ENCODE results near the gene R3HDM4. TPM values are rescaled to one million over a fixed set of nuclear protein-coding genes. Genes with fewer than 3 reads are reported as not detected.

The R3HDM4 gene
- total RNA-seq, 1 donor from 2014 or later: 46.0 TPM

DNA sequence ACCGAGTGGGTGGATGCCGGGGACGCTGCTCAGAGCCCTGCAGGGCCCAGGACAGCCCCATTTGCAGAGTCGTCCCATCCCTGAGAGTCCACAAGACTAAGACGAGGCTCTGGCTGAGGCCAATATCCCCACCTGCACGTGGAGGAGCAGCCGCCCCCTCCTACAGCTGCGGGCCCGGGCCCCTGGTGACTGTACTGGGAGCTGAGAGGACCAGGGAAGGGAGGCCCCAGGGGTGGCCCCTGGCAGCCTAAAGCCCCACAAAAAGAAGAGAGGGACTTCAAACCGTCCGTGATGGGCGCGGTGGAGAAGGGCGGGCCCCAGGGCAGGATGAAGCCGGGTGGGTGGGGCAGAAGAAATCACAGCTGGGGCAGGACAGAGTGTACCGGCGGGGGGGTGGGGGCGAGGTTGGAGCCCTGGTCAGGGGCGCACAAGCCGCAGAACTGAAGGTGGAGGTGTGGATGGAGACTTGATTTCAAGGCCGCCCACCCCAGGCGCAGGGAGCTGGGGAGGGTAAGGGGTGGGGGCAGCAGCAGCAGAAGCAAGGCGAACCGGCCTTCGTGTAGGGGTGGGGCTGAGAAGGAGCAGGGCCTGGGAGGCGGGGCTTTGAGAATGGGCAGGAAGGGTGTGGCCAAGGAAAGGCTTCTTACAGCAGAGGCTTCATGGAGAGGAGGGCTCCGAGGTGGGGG lies 40.6 kb downstream of the R3HDM4 start:
- Histone ChIP-seq H3K27ac (peak overlapping the region; percentile 88), H3K36me3 (peaks cover 45% of the 10 kb centered on the region), H3K27me3 (ENCODE audit: low read depth) (no peaks in the 10 kb centered on the region), H3K4me3 (peak overlapping the region; percentile 37), H3K9me3 (no peaks in the 10 kb centered on the region), H3K4me1 (peaks cover 25% of the 10 kb centered on the region)
- peak; percentile 88 for DNase-seq
- no peak for TF ChIP-seq CTCF (IDR thresholded peaks at IDR 0.05)
- ATAC-seq: peak; percentile 78 to 81
- intact Hi-C loops (cut with DNase I): no loop called here

- DNase-seq (no peak), ATAC-seq (peak in 1 of 2 donors; percentile 5)
- Histone ChIP-seq H3K9me3 (no peaks in the 10 kb centered on the region), H3K4me3 (peak overlapping the region; percentile 37), H3K4me1 (peaks cover 25% of the 10 kb centered on the region), H3K27me3 (ENCODE audit: low read depth) (no peaks in the 10 kb centered on the region), H3K27ac (peak overlapping the region; percentile 88), H3K36me3 (peaks cover 40% of the 10 kb centered on the region)
- no peak for TF ChIP-seq CTCF (IDR thresholded peaks at IDR 0.05)
- intact Hi-C loops (cut with DNase I): no loop called here
Observed at GRCh38 chr19:871446-872265, 41.4 kb downstream of the R3HDM4 start.

- Histone ChIP-seq H3K27me3 (ENCODE audit: low read depth) (no peaks in the 10 kb centered on the region), H3K4me1 (peaks cover 25% of the 10 kb centered on the region), H3K4me3 (no peak overlapping the region), H3K36me3 (peaks cover 33% of the 10 kb centered on the region), H3K27ac (peak overlapping the region; percentile 39), H3K9me3 (no peaks in the 10 kb centered on the region)
- intact Hi-C loops (cut with DNase I): no loop called here
- ATAC-seq (peak in 1 of 2 donors; percentile 0), DNase-seq (no peak)
- no peak for TF ChIP-seq CTCF (IDR thresholded peaks at IDR 0.05)
Observed at GRCh38 chr19:870963-871401, 42.0 kb downstream of the R3HDM4 start.

DNA sequence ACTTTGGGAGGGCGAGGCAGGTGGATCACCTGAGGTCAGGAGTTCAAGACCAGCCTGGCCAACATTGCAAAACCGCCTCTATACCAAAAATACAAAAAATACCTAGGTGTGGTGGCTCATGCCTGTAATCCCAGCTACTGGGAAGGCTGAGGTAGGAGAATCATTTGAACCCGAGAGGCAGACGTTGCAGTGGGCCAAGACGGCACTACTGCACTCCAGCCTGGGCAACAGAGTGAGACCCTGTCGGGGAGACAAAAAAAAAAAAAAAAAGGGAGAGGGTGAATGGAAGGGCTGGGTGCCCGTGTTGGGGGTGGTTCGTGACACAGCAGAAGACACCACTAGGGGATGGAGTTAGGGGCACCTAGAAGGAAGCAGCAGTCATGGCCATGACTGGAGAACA lies 42.7 kb downstream of the R3HDM4 start:
- peaks cover 28% of the 10 kb centered on the region for H3K36me3 ChIP-seq
- no peaks in the 10 kb centered on the region for H3K9me3 ChIP-seq
- DNase-seq (no peak), ATAC-seq (no peak)
- peak overlapping the region; percentile 62 for H3K27ac ChIP-seq
- TF ChIP-seq CTCF (IDR thresholded peaks at IDR 0.05): no peak
- H3K27me3 ChIP-seq (ENCODE audit: low read depth): no peaks in the 10 kb centered on the region
- intact Hi-C loops (cut with DNase I): no loop called here
- H3K4me3 ChIP-seq: no peak overlapping the region
- peaks cover 25% of the 10 kb centered on the region for H3K4me1 ChIP-seq

DNA sequence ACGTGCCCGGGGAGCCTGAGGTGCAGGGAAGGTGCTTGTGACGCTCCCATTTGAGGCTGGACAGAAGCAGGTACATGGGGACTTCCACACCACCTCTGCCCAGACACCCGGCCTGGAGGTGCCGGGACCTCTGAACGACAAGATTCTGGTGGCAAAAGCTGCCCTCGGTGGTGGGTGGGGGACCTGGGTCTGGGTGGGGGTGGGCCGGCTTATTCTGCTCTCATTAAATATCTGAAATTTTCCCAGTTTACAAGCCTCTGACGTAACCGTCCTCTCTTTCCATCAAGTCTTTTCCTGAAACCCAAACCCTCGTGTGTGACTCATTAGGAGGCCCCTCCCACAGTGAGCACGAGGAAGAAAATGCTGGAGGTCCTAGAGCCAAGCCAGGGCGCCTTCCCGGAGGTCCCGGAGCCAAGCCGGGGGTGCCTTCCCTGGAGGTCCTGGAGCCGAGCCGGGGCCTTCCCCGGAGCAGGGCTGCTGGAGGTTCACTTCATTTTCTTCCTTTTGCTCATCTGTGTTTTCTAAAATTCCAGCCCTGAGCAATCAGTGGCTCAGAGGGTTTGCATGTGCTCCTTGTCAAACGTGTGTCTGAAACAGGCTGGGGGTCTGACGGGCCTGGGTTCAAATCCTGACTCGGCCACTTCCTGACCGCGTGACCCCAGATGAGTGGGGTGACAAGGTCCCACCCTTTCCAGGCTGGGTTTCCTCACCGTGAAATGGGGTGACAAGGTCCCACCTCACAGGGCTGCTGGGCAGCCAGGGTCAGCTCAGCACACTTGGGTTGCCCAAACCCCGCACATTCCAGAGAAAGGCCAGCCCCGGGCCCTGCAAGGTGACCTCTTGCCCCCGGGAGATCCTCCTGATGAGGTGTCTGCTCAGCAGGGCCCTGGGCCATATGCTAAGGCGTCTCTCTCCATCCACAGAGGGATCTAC lies 43.5 kb downstream of the R3HDM4 start:
- ATAC-seq: peak; percentile 21 to 32
- Histone ChIP-seq H3K27ac (peak overlapping the region; percentile 62), H3K9me3 (no peaks in the 10 kb centered on the region), H3K4me1 (peaks cover 25% of the 10 kb centered on the region), H3K4me3 (no peak overlapping the region), H3K27me3 (ENCODE audit: low read depth) (no peaks in the 10 kb centered on the region), H3K36me3 (peaks cover 23% of the 10 kb centered on the region)
- TF ChIP-seq CTCF (IDR thresholded peaks at IDR 0.05): no peak
- intact Hi-C loops (cut with DNase I): no loop called here
- DNase-seq: no peak

Data from lower lobe of right lung (tissue), 2 donors.